NB4 (cell line): ENCODE results near the gene GLRX2.

Experiments
- TF ChIP-seq, protein P1 (sequence below): IDR thresholded peaks from one replicate; pipeline ENCODE4 v1.5.1; 2012; ENCODE audit warnings: low read depth, low read length
- TF ChIP-seq, protein P2 (sequence below): IDR thresholded peaks from 2 replicates; pipeline ENCODE4 v1.6.1; 2011; ENCODE audit warnings: low read depth, low read length

DNA sequence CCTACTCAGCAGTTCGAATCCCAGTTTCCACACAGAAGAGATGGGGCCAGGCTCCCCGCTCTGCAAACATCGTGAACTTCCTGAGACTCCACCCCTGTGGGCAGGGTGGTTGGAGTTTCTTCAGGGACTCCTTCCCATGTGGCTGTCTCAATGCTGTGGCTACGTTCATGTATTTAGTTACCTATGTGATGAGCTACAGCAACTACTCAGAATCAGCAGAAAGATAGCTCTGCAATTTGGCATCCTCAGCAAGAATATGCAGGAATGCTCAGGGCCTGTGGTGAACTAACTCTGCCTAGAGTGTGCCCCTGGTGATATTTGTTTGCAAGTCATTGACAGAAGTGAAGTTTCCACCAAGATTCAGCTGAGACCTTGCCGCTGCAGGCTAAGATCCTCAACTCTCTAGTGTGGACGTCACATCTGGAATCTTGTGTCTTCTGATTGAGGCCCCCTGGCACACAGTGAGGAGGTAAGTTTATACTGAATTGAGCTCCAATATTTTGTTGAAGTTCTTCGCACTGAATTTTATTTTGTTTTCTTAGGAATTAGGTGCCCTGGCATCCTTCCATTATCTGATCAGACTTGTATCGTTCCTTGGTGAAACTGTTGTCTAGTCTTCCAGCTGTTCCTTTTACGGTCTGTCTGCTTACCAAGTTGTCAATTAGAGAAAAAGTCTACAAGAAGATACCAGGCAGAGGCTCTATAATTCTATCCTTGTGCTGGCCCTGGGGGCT lies 8.2 kb upstream of the GLRX2 start:
- TF ChIP-seq, protein P1, sequence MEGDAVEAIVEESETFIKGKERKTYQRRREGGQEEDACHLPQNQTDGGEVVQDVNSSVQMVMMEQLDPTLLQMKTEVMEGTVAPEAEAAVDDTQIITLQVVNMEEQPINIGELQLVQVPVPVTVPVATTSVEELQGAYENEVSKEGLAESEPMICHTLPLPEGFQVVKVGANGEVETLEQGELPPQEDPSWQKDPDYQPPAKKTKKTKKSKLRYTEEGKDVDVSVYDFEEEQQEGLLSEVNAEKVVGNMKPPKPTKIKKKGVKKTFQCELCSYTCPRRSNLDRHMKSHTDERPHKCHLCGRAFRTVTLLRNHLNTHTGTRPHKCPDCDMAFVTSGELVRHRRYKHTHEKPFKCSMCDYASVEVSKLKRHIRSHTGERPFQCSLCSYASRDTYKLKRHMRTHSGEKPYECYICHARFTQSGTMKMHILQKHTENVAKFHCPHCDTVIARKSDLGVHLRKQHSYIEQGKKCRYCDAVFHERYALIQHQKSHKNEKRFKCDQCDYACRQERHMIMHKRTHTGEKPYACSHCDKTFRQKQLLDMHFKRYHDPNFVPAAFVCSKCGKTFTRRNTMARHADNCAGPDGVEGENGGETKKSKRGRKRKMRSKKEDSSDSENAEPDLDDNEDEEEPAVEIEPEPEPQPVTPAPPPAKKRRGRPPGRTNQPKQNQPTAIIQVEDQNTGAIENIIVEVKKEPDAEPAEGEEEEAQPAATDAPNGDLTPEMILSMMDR = no peak
- TF ChIP-seq, protein P2, sequence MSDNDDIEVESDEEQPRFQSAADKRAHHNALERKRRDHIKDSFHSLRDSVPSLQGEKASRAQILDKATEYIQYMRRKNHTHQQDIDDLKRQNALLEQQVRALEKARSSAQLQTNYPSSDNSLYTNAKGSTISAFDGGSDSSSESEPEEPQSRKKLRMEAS = no peak
